SK-N-MC (cell line): ENCODE measurements around the gene CIAO1.
"Not testable (repeated sequence)": the region's sequence is repeated elsewhere in the genome, so short reads cannot be mapped to it uniquely, and the experiment has no call there.

Source experiments
- EZH2 ChIP-seq: fragments of 200-600 bp; sonication (generic); IDR thresholded peaks from one replicate; pipeline ENCODE4 v1.6.1; 2017; ENCODE audit warnings: antibody characterized with exemption
- POLR2AphosphoS5 ChIP-seq: IDR thresholded peaks from 2 replicates; pipeline ENCODE4 v1.6.1; 2012; ENCODE audit warnings: mild to moderate bottlenecking, low read depth, low read length, borderline replicate concordance

GRCh38 chr2:96219959-96220358 is 46.1 kb upstream of the CIAO1 start:
- not testable (repeated sequence) for TF ChIP-seq EZH2, POLR2AphosphoS5
